Osteocyte (in vitro differentiated cells): ENCODE measurements around the gene SPRYD4. TPM values are rescaled to one million over a fixed set of nuclear protein-coding genes. Genes with fewer than 3 reads are reported as not detected.

Source experiments
- DNase-seq: peaks from one replicate; pipeline ENCODE4 v3.0.0; 2021; ENCODE audit warnings: mixed read lengths; ENCODE audit not compliant: unreplicated experiment; ENCODE audit errors: extremely low spot score
- H3K27ac Mint-ChIP-seq: one replicate; pipeline ENCODE4 v1.8.0; 2021; ENCODE audit warnings: mild to moderate bottlenecking, mixed read lengths; ENCODE audit not compliant: unreplicated experiment
- H3K27me3 Mint-ChIP-seq: one replicate; pipeline ENCODE4 v1.8.0; 2021; ENCODE audit warnings: mixed read lengths; ENCODE audit not compliant: unreplicated experiment
- H3K36me3 Mint-ChIP-seq: one replicate; pipeline ENCODE4 v1.8.0; 2021; ENCODE audit warnings: mixed read lengths; ENCODE audit not compliant: unreplicated experiment
- H3K4me1 Mint-ChIP-seq: one replicate; pipeline ENCODE4 v1.8.0; 2021; ENCODE audit warnings: mixed read lengths; ENCODE audit not compliant: unreplicated experiment
- H3K4me3 Mint-ChIP-seq: one replicate; pipeline ENCODE4 v1.8.0; 2021; ENCODE audit warnings: mild to moderate bottlenecking, moderate library complexity, mixed read lengths; ENCODE audit not compliant: unreplicated experiment
- H3K9me3 Mint-ChIP-seq: one replicate; pipeline ENCODE4 v1.8.0; 2021; ENCODE audit warnings: mixed read lengths; ENCODE audit not compliant: unreplicated experiment
- total RNA-seq: library from RNA; stranded (reverse); gene quantifications from 2 replicates; pipeline ENCODE4 v1.2.1, GENCODE V29; 2021
- TF ChIP-seq, protein P1 (sequence below): fragments of 200-600 bp; sonication (generic); IDR thresholded peaks from 2 replicates; pipeline ENCODE4 v1.5.0; 2021; ENCODE audit warnings: antibody characterized with exemption, mild to moderate bottlenecking, moderate library complexity

Gene SPRYD4
- total RNA-seq, 1 donor from 2014 or later, result 2.7 TPM

DNA sequence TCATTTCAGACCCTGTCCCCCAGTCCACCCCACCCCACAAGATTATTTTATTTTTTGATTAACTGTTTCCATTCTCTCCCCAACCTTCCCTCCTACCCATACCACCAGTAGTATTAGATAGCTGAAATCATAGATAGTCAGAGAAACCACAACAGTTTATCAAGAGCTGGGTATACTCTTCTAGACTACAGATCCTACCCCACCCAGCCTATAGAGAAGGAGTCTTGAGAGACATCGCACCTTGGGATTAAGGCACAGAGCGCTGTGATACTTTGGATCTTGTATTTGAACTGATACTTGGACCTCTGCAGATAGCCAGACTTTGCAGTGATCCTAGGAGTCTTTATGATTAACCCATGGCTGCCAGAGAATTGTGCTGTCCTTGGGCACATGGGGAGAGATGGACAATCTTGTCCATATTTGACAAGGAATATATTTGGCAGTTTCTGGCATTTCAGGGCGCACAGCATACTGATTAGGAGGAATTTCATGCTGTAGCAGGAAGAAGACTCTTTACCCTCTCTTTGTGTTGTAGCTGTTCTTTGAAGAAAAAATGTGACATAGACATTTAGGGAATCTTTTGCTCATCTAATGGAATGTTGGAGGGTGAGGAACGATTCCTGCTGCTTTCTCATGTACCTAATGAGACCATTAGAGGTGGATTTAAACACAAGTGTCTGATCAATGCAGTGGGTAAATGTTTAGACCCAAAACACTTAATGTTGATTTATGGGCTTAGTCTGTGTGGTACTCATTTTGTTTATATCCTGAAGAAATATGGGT, 54.2 kb downstream of the SPRYD4 start:
- TF ChIP-seq, protein P1, sequence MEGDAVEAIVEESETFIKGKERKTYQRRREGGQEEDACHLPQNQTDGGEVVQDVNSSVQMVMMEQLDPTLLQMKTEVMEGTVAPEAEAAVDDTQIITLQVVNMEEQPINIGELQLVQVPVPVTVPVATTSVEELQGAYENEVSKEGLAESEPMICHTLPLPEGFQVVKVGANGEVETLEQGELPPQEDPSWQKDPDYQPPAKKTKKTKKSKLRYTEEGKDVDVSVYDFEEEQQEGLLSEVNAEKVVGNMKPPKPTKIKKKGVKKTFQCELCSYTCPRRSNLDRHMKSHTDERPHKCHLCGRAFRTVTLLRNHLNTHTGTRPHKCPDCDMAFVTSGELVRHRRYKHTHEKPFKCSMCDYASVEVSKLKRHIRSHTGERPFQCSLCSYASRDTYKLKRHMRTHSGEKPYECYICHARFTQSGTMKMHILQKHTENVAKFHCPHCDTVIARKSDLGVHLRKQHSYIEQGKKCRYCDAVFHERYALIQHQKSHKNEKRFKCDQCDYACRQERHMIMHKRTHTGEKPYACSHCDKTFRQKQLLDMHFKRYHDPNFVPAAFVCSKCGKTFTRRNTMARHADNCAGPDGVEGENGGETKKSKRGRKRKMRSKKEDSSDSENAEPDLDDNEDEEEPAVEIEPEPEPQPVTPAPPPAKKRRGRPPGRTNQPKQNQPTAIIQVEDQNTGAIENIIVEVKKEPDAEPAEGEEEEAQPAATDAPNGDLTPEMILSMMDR, result no peak
- peak overlapping the region; percentile 89 for H3K27ac Mint-ChIP-seq
- H3K36me3 Mint-ChIP-seq, result no peaks in the 10 kb centered on the region
- H3K9me3 Mint-ChIP-seq, result no peaks in the 10 kb centered on the region
- no peak for DNase-seq
- H3K27me3 Mint-ChIP-seq, result no peaks in the 10 kb centered on the region
- H3K4me3 Mint-ChIP-seq, result peak overlapping the region; percentile 83
- peaks cover 66% of the 10 kb centered on the region for H3K4me1 Mint-ChIP-seq

DNA sequence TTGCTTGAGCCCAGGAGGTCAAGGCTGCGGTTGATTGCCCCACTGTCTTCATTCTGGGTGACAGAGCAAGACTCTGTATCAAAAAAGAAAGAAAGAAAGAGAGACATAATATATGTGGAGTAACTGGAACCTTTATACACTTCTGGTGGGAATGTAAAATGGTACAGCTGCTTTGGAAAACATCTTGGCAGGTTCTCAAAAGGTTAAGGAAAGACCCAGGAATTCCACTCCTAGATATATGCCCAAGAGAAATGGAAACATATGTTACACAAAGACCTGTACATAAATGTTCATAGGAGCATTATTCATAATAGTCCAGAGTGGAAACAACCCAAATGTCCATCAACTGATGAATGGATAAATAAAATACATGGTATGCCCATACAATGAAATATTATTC, 60.5 kb downstream of the SPRYD4 start:
- no peaks in the 10 kb centered on the region for H3K9me3 Mint-ChIP-seq
- TF ChIP-seq, protein P1, result no peak
- peaks cover 4% of the 10 kb centered on the region for H3K36me3 Mint-ChIP-seq
- no peak overlapping the region for H3K4me3 Mint-ChIP-seq
- H3K27me3 Mint-ChIP-seq, result no peaks in the 10 kb centered on the region
- peak overlapping the region; percentile 67 for H3K27ac Mint-ChIP-seq
- DNase-seq, result no peak
- H3K4me1 Mint-ChIP-seq, result peaks cover 53% of the 10 kb centered on the region

Other genes with a start within 250 kb of the SPRYD4 start
- 71.2 and 77.8 TPM in 2 replicates for gene RNF41, start 246.7 kb upstream of the SPRYD4 start, total RNA-seq
- 42.1 and 45.3 TPM in 2 replicates for gene NABP2, start 244.2 kb upstream of the SPRYD4 start, total RNA-seq
- gene SLC39A5, start 238.5 kb upstream of the SPRYD4 start, total RNA-seq, result 0.81 TPM in 1 of 2 replicates, not detected in the other
- 67.7 and 75.4 TPM in 2 replicates for gene ANKRD52, start 210.2 kb upstream of the SPRYD4 start, total RNA-seq
- gene COQ10A, start 201.6 kb upstream of the SPRYD4 start, total RNA-seq, result 12.8 and 14.4 TPM in 2 replicates
- gene CS, start 168.2 kb upstream of the SPRYD4 start, total RNA-seq, result 199 and 206 TPM in 2 replicates
- 154 and 177 TPM in 2 replicates for gene CNPY2, start 152.6 kb upstream of the SPRYD4 start, total RNA-seq
- gene PAN2, start 134.6 kb upstream of the SPRYD4 start, total RNA-seq, result 52.7 and 56.6 TPM in 2 replicates
- gene IL23A, start 129.7 kb upstream of the SPRYD4 start, total RNA-seq, result not detected in 2 replicates
- gene STAT2, start 108.5 kb upstream of the SPRYD4 start, total RNA-seq, result 327 and 334 TPM in 2 replicates
- not detected in 2 replicates for gene APOF, start 105.7 kb upstream of the SPRYD4 start, total RNA-seq
- gene TIMELESS, start 19.2 kb upstream of the SPRYD4 start, total RNA-seq, result 15.9 and 16.2 TPM in 2 replicates
- not detected in 2 replicates for gene MIP, start 13.9 kb upstream of the SPRYD4 start, total RNA-seq
- 0.31 TPM in 1 of 2 replicates, not detected in the other for gene GLS2, start 19.6 kb downstream of the SPRYD4 start, total RNA-seq
- 65.6 and 80.0 TPM in 2 replicates for gene RBMS2, start 53.2 kb downstream of the SPRYD4 start, total RNA-seq
- 83.1 and 91.6 TPM in 2 replicates for gene BAZ2A, start 161.7 kb downstream of the SPRYD4 start, total RNA-seq
- gene ATP5F1B, start 177.4 kb downstream of the SPRYD4 start, total RNA-seq, result 423 TPM in 2 replicates
- 136 and 140 TPM in 2 replicates for gene PTGES3, start 219.7 kb downstream of the SPRYD4 start, total RNA-seq